ENCODE measurements around the gene ARFGEF3. TPM values are rescaled to one million over a fixed set of nuclear protein-coding genes. Genes with fewer than 3 reads are reported as not detected.

Gene ARFGEF3
- total RNA-seq, 2 donors from 2014 or later = 0.53 to 0.76 TPM

GRCh38 chr6:138370631-138371451 lies 209.1 kb downstream of the ARFGEF3 start:
- no peak for ATAC-seq (replicated peaks in 1 of 2)
- Mint-ChIP-seq H3K27me3 (ENCODE audit: low read depth) (peaks cover 13% of the 10 kb centered on the region), H3K4me3 (no peak overlapping the region), H3K27ac (no peak overlapping the region), H3K4me1 (ENCODE audit: low read depth) (no peaks in the 10 kb centered on the region), H3K9me3 (peaks cover 1 to 4% of the 10 kb centered on the region in 2 donors), H3K36me3 (ENCODE audit: insufficient read depth in 2 of 2) (peaks cover 0 to 2% of the 10 kb centered on the region in 2 donors)
- DNase-seq = no peak

- no peak for DNase-seq
- no peak overlapping the region for H3K4me3 Mint-ChIP-seq
- H3K27ac Mint-ChIP-seq = no peak overlapping the region
- peaks cover 1 to 4% of the 10 kb centered on the region in 2 donors for H3K9me3 Mint-ChIP-seq
- H3K4me1 Mint-ChIP-seq (ENCODE audit: low read depth) = no peaks in the 10 kb centered on the region
- ATAC-seq (replicated peaks in 1 of 2) = no peak
- peaks cover 0 to 2% of the 10 kb centered on the region in 2 donors for H3K36me3 Mint-ChIP-seq (ENCODE audit: insufficient read depth in 2 of 2)
- H3K27me3 Mint-ChIP-seq (ENCODE audit: low read depth) = peaks cover 13% of the 10 kb centered on the region
Measured at GRCh38 chr6:138371452-138371711, 209.6 kb downstream of the ARFGEF3 start.

- DNase-seq = no peak
- Mint-ChIP-seq H3K27ac (no peak overlapping the region), H3K36me3 (ENCODE audit: insufficient read depth in 2 of 2) (peaks cover 0 to 2% of the 10 kb centered on the region in 2 donors), H3K27me3 (ENCODE audit: low read depth) (peaks cover 12% of the 10 kb centered on the region), H3K4me3 (no peak overlapping the region), H3K4me1 (ENCODE audit: low read depth) (no peaks in the 10 kb centered on the region), H3K9me3 (peaks cover 1 to 4% of the 10 kb centered on the region in 2 donors)
- no peak for ATAC-seq (replicated peaks in 1 of 2)
Measured at GRCh38 chr6:138371720-138372119, 210.0 kb downstream of the ARFGEF3 start.

GRCh38 chr6:138372711-138373463 lies 211.1 kb downstream of the ARFGEF3 start:
- H3K36me3 Mint-ChIP-seq (ENCODE audit: insufficient read depth in 2 of 2) = no peaks in the 10 kb centered on the region
- DNase-seq (no peak), ATAC-seq (replicated peaks in 1 of 2) (peak in 1 of 2 donors; percentile 30)
- H3K4me3 Mint-ChIP-seq = no peak overlapping the region
- no peak overlapping the region for H3K27ac Mint-ChIP-seq
- H3K9me3 Mint-ChIP-seq = no peaks in the 10 kb centered on the region
- H3K4me1 Mint-ChIP-seq (ENCODE audit: low read depth) = no peaks in the 10 kb centered on the region
- peaks cover under 1% of the 10 kb centered on the region for H3K27me3 Mint-ChIP-seq (ENCODE audit: low read depth)

GRCh38 chr6:138374230-138374629 lies 212.5 kb downstream of the ARFGEF3 start:
- no peak overlapping the region for H3K4me3 Mint-ChIP-seq
- DNase-seq = no peak
- H3K27ac Mint-ChIP-seq = no peak overlapping the region
- no peaks in the 10 kb centered on the region for H3K27me3 Mint-ChIP-seq (ENCODE audit: low read depth)
- no peaks in the 10 kb centered on the region for H3K4me1 Mint-ChIP-seq (ENCODE audit: low read depth)
- ATAC-seq (replicated peaks in 1 of 2) = no peak
- no peaks in the 10 kb centered on the region for H3K36me3 Mint-ChIP-seq (ENCODE audit: insufficient read depth in 2 of 2)
- no peaks in the 10 kb centered on the region for H3K9me3 Mint-ChIP-seq

GRCh38 chr6:138374815-138375214 lies 213.1 kb downstream of the ARFGEF3 start:
- no peaks in the 10 kb centered on the region for H3K4me1 Mint-ChIP-seq (ENCODE audit: low read depth)
- ATAC-seq (replicated peaks in 1 of 2) (no peak), DNase-seq (no peak)
- no peaks in the 10 kb centered on the region for H3K9me3 Mint-ChIP-seq
- no peak overlapping the region for H3K4me3 Mint-ChIP-seq
- H3K27ac Mint-ChIP-seq = no peak overlapping the region
- H3K27me3 Mint-ChIP-seq (ENCODE audit: low read depth) = no peaks in the 10 kb centered on the region
- H3K36me3 Mint-ChIP-seq (ENCODE audit: insufficient read depth in 2 of 2) = no peaks in the 10 kb centered on the region

GRCh38 chr6:138377042-138377441 lies 215.3 kb downstream of the ARFGEF3 start:
- Mint-ChIP-seq H3K9me3 (no peaks in the 10 kb centered on the region), H3K27me3 (ENCODE audit: low read depth) (no peaks in the 10 kb centered on the region), H3K4me1 (ENCODE audit: low read depth) (no peaks in the 10 kb centered on the region), H3K27ac (no peak overlapping the region), H3K36me3 (ENCODE audit: insufficient read depth in 2 of 2) (no peaks in the 10 kb centered on the region), H3K4me3 (no peak overlapping the region)
- DNase-seq (no peak), ATAC-seq (replicated peaks in 1 of 2) (no peak)

- Mint-ChIP-seq H3K4me1 (ENCODE audit: low read depth) (no peaks in the 10 kb centered on the region), H3K9me3 (no peaks in the 10 kb centered on the region), H3K27ac (no peak within 1 kb of the TSS), H3K27me3 (ENCODE audit: low read depth) (no peaks in the 10 kb centered on the region), H3K36me3 (ENCODE audit: insufficient read depth in 2 of 2) (no peaks in the 10 kb centered on the region), H3K4me3 (no peak within 1 kb of the TSS)
- DNase-seq (no peak), ATAC-seq (replicated peaks in 1 of 2) (no peak)
Measured at GRCh38 chr6:138377844-138378243, 216.1 kb downstream of the ARFGEF3 start, which contains the start of gene SMIM28. Gene SMIM28, plus strand, starts transcription at chr6:138377905. Its CDS starts 168 bp downstream, at chr6:138378073.

- Mint-ChIP-seq H3K4me1 (ENCODE audit: low read depth) (no peaks in the 10 kb centered on the region), H3K36me3 (ENCODE audit: insufficient read depth in 2 of 2) (no peaks in the 10 kb centered on the region), H3K9me3 (no peaks in the 10 kb centered on the region), H3K4me3 (no peak overlapping the region), H3K27me3 (ENCODE audit: low read depth) (no peaks in the 10 kb centered on the region), H3K27ac (no peak overlapping the region)
- DNase-seq (no peak), ATAC-seq (replicated peaks in 1 of 2) (no peak)
Measured at GRCh38 chr6:138378463-138378862, 216.7 kb downstream of the ARFGEF3 start.

GRCh38 chr6:138382498-138383265 lies 220.9 kb downstream of the ARFGEF3 start:
- Mint-ChIP-seq H3K9me3 (no peaks in the 10 kb centered on the region), H3K27ac (no peak overlapping the region), H3K4me1 (ENCODE audit: low read depth) (no peaks in the 10 kb centered on the region), H3K36me3 (ENCODE audit: insufficient read depth in 2 of 2) (no peaks in the 10 kb centered on the region), H3K27me3 (ENCODE audit: low read depth) (no peaks in the 10 kb centered on the region), H3K4me3 (no peak overlapping the region)
- DNase-seq (no peak), ATAC-seq (replicated peaks in 1 of 2) (no peak)

- no peaks in the 10 kb centered on the region for H3K9me3 Mint-ChIP-seq
- H3K4me3 Mint-ChIP-seq = no peak overlapping the region
- ATAC-seq (replicated peaks in 1 of 2) (no peak), DNase-seq (no peak)
- no peaks in the 10 kb centered on the region for H3K36me3 Mint-ChIP-seq (ENCODE audit: insufficient read depth in 2 of 2)
- peaks cover 5% of the 10 kb centered on the region for H3K27me3 Mint-ChIP-seq (ENCODE audit: low read depth)
- no peaks in the 10 kb centered on the region for H3K4me1 Mint-ChIP-seq (ENCODE audit: low read depth)
- no peak overlapping the region for H3K27ac Mint-ChIP-seq
Measured at GRCh38 chr6:138383776-138384175, 222.0 kb downstream of the ARFGEF3 start.

- Mint-ChIP-seq H3K4me3 (no peak overlapping the region), H3K4me1 (ENCODE audit: low read depth) (no peaks in the 10 kb centered on the region), H3K27ac (no peak overlapping the region), H3K9me3 (no peaks in the 10 kb centered on the region), H3K36me3 (ENCODE audit: insufficient read depth in 2 of 2) (no peaks in the 10 kb centered on the region), H3K27me3 (ENCODE audit: low read depth) (peaks cover 21% of the 10 kb centered on the region)
- DNase-seq (no peak), ATAC-seq (replicated peaks in 1 of 2) (no peak)
Measured at GRCh38 chr6:138386897-138387296, 225.2 kb downstream of the ARFGEF3 start.
